H1 (cell line): Measurements from ENCODE around the gene ITGA4. TPM values are rescaled to one million over a fixed set of nuclear protein-coding genes. Genes with fewer than 3 reads are reported as not detected.

Experiments used
- EP300 ChIP-seq, 2 experiments: IDR thresholded peaks; 1 replicate in 1 of 2; 2 replicates in 1 of 2; pipeline ENCODE4 v1.6.1; 2011 to 2012; ENCODE audit warnings: low read depth in 2 of 2, low read length in 2 of 2, mild to moderate bottlenecking in 2 of 2, borderline replicate concordance in 1 of 2, inconsistent platforms in 1 of 2, moderate library complexity in 1 of 2
- HDAC2 ChIP-seq, 2 experiments: fragments of 300-600 bp in 1 of 2; sonication (generic) in 1 of 2; IDR thresholded peaks; 2 replicates each; pipeline ENCODE4 v1.6.1; 2011 to 2012; ENCODE audit warnings: low read depth in 2 of 2, low read length in 2 of 2, mild to moderate bottlenecking in 2 of 2, moderate library complexity in 2 of 2, borderline replicate concordance in 1 of 2, inconsistent platforms in 1 of 2
- RBBP5 ChIP-seq: IDR thresholded peaks from 2 replicates; pipeline ENCODE4 v1.7.1; 2012; ENCODE audit warnings: low read depth, mild to moderate bottlenecking, inconsistent platforms, low read length, moderate library complexity, borderline replicate concordance
- RFX5 ChIP-seq: IDR thresholded peaks from 2 replicates; pipeline ENCODE4 v1.6.1; 2011; ENCODE audit warnings: low read depth, low read length, improper control_type of control experiment, borderline replicate concordance
- SRF ChIP-seq: IDR thresholded peaks from 2 replicates; pipeline ENCODE4 v1.6.1; 2011; ENCODE audit warnings: mild to moderate bottlenecking, low read depth, low read length, moderate library complexity
- ZNF274 ChIP-seq: IDR thresholded peaks from 2 replicates; pipeline ENCODE4 v1.7.0; 2012; ENCODE audit warnings: low read length, borderline replicate concordance; ENCODE audit errors: extremely low read depth
- polyA plus RNA-seq, 7 experiments: library from polyadenylated mRNA; depleted of rRNA in 3 of 7; stranded (reverse) in 5 of 7; unstranded in 2 of 7; fragments of >200 nt in 5 of 7; fragments of 200-250 nt in 2 of 7; gene quantifications; 1 replicate in 5 of 7; 2 replicates in 1 of 7; 4 replicates in 1 of 7; pipeline versions ENCODE4 v1.2.1 to v1.2.3, GENCODE V29; 2011 to 2013; ENCODE audit warnings: missing spikeins in 2 of 7, mixed read lengths in 2 of 7
- total RNA-seq: library from RNA; stranded (reverse); fragmentation: NEBNext Ultra II Directional; extraction: Animal tissue kit (Norgen Biotek cat#: 25700); gene quantifications from 2 replicates; pipeline ENCODE4 v1.2.1, GENCODE V29; 2021
- TF ChIP-seq, protein P1 (sequence below): fragments of 300-600 bp; sonication (generic); IDR thresholded peaks from 2 replicates; pipeline ENCODE4 v1.7.1; 2012; ENCODE audit warnings: low read length, moderate library complexity, mild to moderate bottlenecking, inconsistent platforms; ENCODE audit not compliant: insufficient replicate concordance

Gene ITGA4
- total and polyA plus RNA-seq, 2 of the 8 experiments (the other 6 are each of a cell fraction or from before 2014, with no cell fraction given): 0.60 to 2.1 TPM

GRCh38 chr2:181536730-181537129, 79.5 kb downstream of the ITGA4 start (continued):
- TF ChIP-seq, protein P1, sequence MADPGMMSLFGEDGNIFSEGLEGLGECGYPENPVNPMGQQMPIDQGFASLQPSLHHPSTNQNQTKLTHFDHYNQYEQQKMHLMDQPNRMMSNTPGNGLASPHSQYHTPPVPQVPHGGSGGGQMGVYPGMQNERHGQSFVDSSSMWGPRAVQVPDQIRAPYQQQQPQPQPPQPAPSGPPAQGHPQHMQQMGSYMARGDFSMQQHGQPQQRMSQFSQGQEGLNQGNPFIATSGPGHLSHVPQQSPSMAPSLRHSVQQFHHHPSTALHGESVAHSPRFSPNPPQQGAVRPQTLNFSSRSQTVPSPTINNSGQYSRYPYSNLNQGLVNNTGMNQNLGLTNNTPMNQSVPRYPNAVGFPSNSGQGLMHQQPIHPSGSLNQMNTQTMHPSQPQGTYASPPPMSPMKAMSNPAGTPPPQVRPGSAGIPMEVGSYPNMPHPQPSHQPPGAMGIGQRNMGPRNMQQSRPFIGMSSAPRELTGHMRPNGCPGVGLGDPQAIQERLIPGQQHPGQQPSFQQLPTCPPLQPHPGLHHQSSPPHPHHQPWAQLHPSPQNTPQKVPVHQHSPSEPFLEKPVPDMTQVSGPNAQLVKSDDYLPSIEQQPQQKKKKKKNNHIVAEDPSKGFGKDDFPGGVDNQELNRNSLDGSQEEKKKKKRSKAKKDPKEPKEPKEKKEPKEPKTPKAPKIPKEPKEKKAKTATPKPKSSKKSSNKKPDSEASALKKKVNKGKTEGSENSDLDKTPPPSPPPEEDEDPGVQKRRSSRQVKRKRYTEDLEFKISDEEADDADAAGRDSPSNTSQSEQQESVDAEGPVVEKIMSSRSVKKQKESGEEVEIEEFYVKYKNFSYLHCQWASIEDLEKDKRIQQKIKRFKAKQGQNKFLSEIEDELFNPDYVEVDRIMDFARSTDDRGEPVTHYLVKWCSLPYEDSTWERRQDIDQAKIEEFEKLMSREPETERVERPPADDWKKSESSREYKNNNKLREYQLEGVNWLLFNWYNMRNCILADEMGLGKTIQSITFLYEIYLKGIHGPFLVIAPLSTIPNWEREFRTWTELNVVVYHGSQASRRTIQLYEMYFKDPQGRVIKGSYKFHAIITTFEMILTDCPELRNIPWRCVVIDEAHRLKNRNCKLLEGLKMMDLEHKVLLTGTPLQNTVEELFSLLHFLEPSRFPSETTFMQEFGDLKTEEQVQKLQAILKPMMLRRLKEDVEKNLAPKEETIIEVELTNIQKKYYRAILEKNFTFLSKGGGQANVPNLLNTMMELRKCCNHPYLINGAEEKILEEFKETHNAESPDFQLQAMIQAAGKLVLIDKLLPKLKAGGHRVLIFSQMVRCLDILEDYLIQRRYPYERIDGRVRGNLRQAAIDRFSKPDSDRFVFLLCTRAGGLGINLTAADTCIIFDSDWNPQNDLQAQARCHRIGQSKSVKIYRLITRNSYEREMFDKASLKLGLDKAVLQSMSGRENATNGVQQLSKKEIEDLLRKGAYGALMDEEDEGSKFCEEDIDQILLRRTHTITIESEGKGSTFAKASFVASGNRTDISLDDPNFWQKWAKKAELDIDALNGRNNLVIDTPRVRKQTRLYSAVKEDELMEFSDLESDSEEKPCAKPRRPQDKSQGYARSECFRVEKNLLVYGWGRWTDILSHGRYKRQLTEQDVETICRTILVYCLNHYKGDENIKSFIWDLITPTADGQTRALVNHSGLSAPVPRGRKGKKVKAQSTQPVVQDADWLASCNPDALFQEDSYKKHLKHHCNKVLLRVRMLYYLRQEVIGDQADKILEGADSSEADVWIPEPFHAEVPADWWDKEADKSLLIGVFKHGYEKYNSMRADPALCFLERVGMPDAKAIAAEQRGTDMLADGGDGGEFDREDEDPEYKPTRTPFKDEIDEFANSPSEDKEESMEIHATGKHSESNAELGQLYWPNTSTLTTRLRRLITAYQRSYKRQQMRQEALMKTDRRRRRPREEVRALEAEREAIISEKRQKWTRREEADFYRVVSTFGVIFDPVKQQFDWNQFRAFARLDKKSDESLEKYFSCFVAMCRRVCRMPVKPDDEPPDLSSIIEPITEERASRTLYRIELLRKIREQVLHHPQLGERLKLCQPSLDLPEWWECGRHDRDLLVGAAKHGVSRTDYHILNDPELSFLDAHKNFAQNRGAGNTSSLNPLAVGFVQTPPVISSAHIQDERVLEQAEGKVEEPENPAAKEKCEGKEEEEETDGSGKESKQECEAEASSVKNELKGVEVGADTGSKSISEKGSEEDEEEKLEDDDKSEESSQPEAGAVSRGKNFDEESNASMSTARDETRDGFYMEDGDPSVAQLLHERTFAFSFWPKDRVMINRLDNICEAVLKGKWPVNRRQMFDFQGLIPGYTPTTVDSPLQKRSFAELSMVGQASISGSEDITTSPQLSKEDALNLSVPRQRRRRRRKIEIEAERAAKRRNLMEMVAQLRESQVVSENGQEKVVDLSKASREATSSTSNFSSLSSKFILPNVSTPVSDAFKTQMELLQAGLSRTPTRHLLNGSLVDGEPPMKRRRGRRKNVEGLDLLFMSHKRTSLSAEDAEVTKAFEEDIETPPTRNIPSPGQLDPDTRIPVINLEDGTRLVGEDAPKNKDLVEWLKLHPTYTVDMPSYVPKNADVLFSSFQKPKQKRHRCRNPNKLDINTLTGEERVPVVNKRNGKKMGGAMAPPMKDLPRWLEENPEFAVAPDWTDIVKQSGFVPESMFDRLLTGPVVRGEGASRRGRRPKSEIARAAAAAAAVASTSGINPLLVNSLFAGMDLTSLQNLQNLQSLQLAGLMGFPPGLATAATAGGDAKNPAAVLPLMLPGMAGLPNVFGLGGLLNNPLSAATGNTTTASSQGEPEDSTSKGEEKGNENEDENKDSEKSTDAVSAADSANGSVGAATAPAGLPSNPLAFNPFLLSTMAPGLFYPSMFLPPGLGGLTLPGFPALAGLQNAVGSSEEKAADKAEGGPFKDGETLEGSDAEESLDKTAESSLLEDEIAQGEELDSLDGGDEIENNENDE: no peak
- TF ChIP-seq RFX5 (no peak), EP300 (IDR thresholded peaks at IDR 0.05; ENCODE audit: borderline replicate concordance in 1 of 2, low read depth in 2 of 2, low read length in 2 of 2) (no peak), HDAC2 (IDR thresholded peaks at IDR 0.05; ENCODE audit: borderline replicate concordance in 1 of 2, low read depth in 2 of 2, low read length in 2 of 2) (no peak), ZNF274 (no peak), RBBP5 (no peak), SRF (no peak)
